BLaER1 treated with 17β-estradiol and CSF1 and Interleukin-3, amounts not matched to agents 10 nM and 100 nM (cell line): ENCODE results near the gene PRUNE1.

Experiments
- H3K27ac ChIP-seq, 11 experiments: shearing (Covaris generic); formaldehyde crosslinking; 2 replicates each; pipeline ENCODE4 v1.8.1; 2022
- H3K27me3 ChIP-seq, 11 experiments: shearing (Covaris generic); formaldehyde crosslinking; 2 replicates each; pipeline ENCODE4 v1.8.1; 2022
- H3K36me3 ChIP-seq, 11 experiments: shearing (Covaris generic); formaldehyde crosslinking; 2 replicates each; pipeline ENCODE4 v1.8.1; 2022
- H3K4me1 ChIP-seq, 10 experiments: shearing (Covaris generic); formaldehyde crosslinking; 2 replicates each; pipeline ENCODE4 v1.8.1; 2022
- H3K4me2 ChIP-seq, 11 experiments: shearing (Covaris generic); formaldehyde crosslinking; 2 replicates each; pipeline ENCODE4 v1.8.1; 2022
- H3K4me3 ChIP-seq, 10 experiments: shearing (Covaris generic); formaldehyde crosslinking; 2 replicates each; pipeline ENCODE4 v1.8.1; 2022
- H3K9ac ChIP-seq, 11 experiments: shearing (Covaris generic); formaldehyde crosslinking; 2 replicates each; pipeline ENCODE4 v1.8.1; 2022
- H3K9me3 ChIP-seq, 11 experiments: shearing (Covaris generic); formaldehyde crosslinking; replicated peaks in 1 of 11; 2 replicates each; pipeline ENCODE4 v1.8.1; 2022
- H4K20me1 ChIP-seq, 11 experiments: shearing (Covaris generic); formaldehyde crosslinking; 2 replicates each; pipeline ENCODE4 v1.8.1; 2022
- Cebpa-rat ChIP-seq, 11 experiments: shearing (Covaris generic); IDR thresholded peaks; 2 replicates each; pipeline ENCODE4 v1.8.1; 2022

PRUNE1 gene

GRCh38 chr1:150968491-150968890, 39.8 kb upstream of the PRUNE1 start:
- Histone ChIP-seq H3K4me1 (peaks cover 30 to 43% (median 36%) of the 10 kb centered on the region in 10 experiments), H4K20me1 (peaks cover 74 to 100% (median 98%) of the 10 kb centered on the region in 11 experiments), H3K4me2 (no peak overlapping the region), H3K27me3 (no peaks in the 10 kb centered on the region), H3K9me3 (no peaks in the 10 kb centered on the region), H3K4me3 (no peak overlapping the region), H3K36me3 (peaks cover 61 to 94% (median 83%) of the 10 kb centered on the region in 11 experiments), H3K27ac (no peak overlapping the region), H3K9ac (no peak overlapping the region)
- TF ChIP-seq Cebpa-rat (IDR thresholded peaks at IDR 0.05), result no peak

- H4K20me1 ChIP-seq, result peaks cover 76 to 93% (median 87%) of the 10 kb centered on the region in 11 experiments
- H3K9me3 ChIP-seq, result no peaks in the 10 kb centered on the region
- peaks cover 30 to 43% (median 36%) of the 10 kb centered on the region in 10 experiments for H3K4me1 ChIP-seq
- H3K9ac ChIP-seq, result peak overlapping the region in 2 of 11 experiments; percentile 18 to 27; a peak in 2 of 22 replicates
- H3K4me2 ChIP-seq, result peak overlapping the region in 4 of 11 experiments; percentile 98 to 100 (median 98); a peak in 7 of 22 replicates
- H3K27me3 ChIP-seq, result no peaks in the 10 kb centered on the region
- H3K27ac ChIP-seq, result no peak overlapping the region
- peaks cover 50 to 83% (median 72%) of the 10 kb centered on the region in 11 experiments for H3K36me3 ChIP-seq
- no peak overlapping the region for H3K4me3 ChIP-seq
- no peak for TF ChIP-seq Cebpa-rat (IDR thresholded peaks at IDR 0.05)
These were observed 38.6 kb upstream of the PRUNE1 start for GRCh38 chr1:150969626-150970025.

DNA sequence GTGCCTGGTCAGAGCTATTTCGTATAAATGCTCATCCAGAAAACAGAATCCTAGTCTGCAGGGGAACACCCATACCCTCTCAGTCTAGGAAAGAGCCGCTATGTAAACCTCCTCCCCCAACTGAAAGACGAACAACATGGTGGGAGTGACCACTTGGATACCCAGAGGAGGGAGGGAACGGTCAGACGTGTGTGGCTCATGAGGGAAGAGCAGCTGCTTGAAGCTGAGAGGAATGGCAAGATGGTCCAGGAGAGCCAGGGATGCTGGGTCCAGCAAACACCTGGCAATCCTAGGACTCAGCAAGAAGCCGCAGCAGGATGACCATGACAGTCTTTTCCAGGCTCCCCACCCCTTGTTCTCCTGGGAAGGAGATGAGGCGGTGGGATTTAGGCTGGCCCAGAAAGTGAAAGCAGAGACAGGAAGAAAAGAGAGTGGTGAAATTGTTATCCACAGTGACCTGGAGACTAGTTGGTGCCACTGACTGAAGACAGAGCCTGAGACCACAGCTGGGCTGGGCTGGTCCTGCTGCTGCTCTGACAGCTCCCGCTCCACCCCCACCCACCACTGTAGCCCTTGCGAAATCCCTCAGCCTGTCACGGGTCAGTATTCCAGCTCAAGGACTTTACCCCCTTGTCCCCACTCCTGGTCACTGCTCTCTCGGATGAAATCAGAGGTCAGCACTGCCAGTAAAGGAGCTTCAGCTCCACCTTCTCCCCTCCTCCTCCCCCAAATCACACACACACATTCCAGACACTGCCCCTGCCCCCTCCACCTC, 37.3 kb upstream of the PRUNE1 start:
- peak overlapping the region in 7 of 10 experiments; percentile 79 to 94 (median 89); a peak in 8 of 20 replicates for H3K4me3 ChIP-seq
- no peaks in the 10 kb centered on the region for H3K9me3 ChIP-seq
- H3K9ac ChIP-seq, result peak overlapping the region in 10 of 11 experiments; percentile 7 to 100 (median 98); a peak in 15 of 22 replicates
- peaks cover 40 to 53% (median 45%) of the 10 kb centered on the region in 10 experiments for H3K4me1 ChIP-seq
- TF ChIP-seq Cebpa-rat (IDR thresholded peaks at IDR 0.05), result no peak
- H3K36me3 ChIP-seq, result peaks cover 36 to 69% (median 58%) of the 10 kb centered on the region in 11 experiments
- no peaks in the 10 kb centered on the region for H3K27me3 ChIP-seq
- H3K4me2 ChIP-seq, result peak overlapping the region; percentile 94 to 100 (median 98); a peak in 21 of 22 replicates
- peak overlapping the region in 8 of 11 experiments; percentile 3 to 99 (median 66); a peak in 10 of 22 replicates for H3K27ac ChIP-seq
- H4K20me1 ChIP-seq, result peaks cover 67 to 79% (median 77%) of the 10 kb centered on the region in 11 experiments

DNA sequence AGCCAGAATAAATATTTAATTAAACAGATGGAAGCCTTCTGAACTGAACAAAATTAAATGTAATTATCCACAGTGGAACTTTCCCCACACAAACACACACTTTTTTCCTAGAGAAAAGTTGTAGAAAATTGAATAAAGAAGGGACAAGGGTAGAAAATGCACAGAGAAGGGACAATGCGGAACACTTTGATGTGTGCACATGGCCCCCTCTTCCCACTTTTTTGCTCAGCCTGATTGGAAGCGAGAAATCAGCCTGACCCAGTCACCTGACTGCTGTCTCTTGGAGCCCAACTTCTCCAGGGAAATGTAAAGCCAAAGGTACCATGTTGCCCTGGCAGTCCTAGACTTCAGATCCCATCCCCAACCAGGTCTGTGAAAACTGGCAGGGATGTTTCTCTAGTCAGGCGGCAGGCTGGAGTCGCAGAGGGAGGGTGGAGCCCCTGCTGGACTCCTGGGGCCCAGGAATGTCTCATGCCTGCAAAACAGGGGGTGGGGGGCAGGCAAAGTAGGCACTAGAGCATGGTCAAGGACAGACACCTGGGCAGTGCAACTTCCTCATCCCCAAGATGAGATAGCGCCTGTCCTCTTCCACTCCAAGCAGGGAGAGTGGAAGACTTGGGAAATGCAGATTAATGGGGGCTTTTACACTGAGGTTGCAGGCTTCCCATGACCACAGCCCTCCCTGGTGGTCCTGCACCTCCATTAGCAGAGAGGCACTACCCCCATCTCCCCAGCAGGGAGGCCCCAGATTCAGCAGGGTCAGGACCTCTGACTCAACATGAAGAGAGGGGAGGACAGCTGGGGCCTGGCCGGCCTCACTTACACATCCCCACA, 36.4 kb upstream of the PRUNE1 start:
- H3K27ac ChIP-seq, result peak overlapping the region in 9 of 11 experiments; percentile 16 to 99 (median 97); a peak in 14 of 22 replicates
- H3K4me3 ChIP-seq, result peak overlapping the region in 9 of 10 experiments; percentile 79 to 96 (median 89); a peak in 17 of 20 replicates
- no peaks in the 10 kb centered on the region for H3K27me3 ChIP-seq
- peak overlapping the region; percentile 95 to 100 (median 98); a peak in 21 of 22 replicates for H3K9ac ChIP-seq
- H4K20me1 ChIP-seq, result peaks cover 64 to 71% (median 69%) of the 10 kb centered on the region in 11 experiments
- H3K9me3 ChIP-seq, result no peaks in the 10 kb centered on the region
- peaks cover 48 to 61% (median 53%) of the 10 kb centered on the region in 10 experiments for H3K4me1 ChIP-seq
- peaks cover 28 to 61% (median 50%) of the 10 kb centered on the region in 11 experiments for H3K36me3 ChIP-seq
- no peak for TF ChIP-seq Cebpa-rat (IDR thresholded peaks at IDR 0.05)
- peak overlapping the region; percentile 94 to 100 (median 98) for H3K4me2 ChIP-seq

DNA sequence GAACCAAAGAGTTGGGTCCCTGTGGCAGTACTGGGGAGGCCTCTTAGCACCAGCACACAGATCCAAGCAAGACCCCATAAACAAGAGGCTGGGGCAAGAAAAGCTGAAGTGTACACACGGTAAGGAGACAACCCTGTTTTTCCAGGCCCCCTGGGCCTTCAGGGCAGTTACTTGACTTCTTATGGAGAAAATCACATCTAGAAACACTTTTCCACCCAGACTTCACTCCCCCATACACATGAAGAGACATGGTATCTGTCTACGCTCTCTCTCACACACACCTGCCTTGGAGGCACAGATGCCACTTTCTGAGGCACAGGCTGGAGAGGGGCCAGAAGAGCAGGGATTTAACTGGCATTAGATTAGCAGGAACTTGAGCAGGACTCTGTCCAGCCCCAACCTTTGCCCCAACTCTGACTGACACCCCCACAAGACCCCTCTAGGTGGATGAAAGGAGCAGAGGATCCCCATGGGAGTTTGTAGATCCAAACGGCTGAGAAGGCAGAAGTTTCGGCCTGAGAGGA, 35.8 kb upstream of the PRUNE1 start:
- Histone ChIP-seq H4K20me1 (peaks cover 58 to 64% (median 62%) of the 10 kb centered on the region in 11 experiments), H3K27ac (peak overlapping the region; percentile 5 to 99 (median 97); a peak in 16 of 22 replicates), H3K27me3 (no peaks in the 10 kb centered on the region), H3K9me3 (no peaks in the 10 kb centered on the region), H3K36me3 (peaks cover 22 to 54% (median 43%) of the 10 kb centered on the region in 11 experiments), H3K4me1 (peaks cover 54 to 68% (median 60%) of the 10 kb centered on the region in 10 experiments), H3K9ac (peak overlapping the region; percentile 95 to 100 (median 98)), H3K4me2 (peak overlapping the region; percentile 94 to 100 (median 98)), H3K4me3 (peak overlapping the region; percentile 79 to 96 (median 89))
- no peak for TF ChIP-seq Cebpa-rat (IDR thresholded peaks at IDR 0.05)

- peak overlapping the region; percentile 93 to 99 (median 97) for H3K27ac ChIP-seq
- H4K20me1 ChIP-seq, result peaks cover 49 to 56% (median 53%) of the 10 kb centered on the region in 11 experiments
- H3K4me3 ChIP-seq, result peak overlapping the region; percentile 79 to 96 (median 89)
- peak overlapping the region; percentile 95 to 100 (median 98) for H3K9ac ChIP-seq
- H3K36me3 ChIP-seq, result peaks cover 13 to 46% (median 34%) of the 10 kb centered on the region in 11 experiments
- TF ChIP-seq Cebpa-rat (IDR thresholded peaks at IDR 0.05), result no peak
- no peaks in the 10 kb centered on the region for H3K9me3 ChIP-seq
- peaks cover 63 to 77% (median 69%) of the 10 kb centered on the region in 10 experiments for H3K4me1 ChIP-seq
- H3K4me2 ChIP-seq, result peak overlapping the region; percentile 94 to 100 (median 98)
- H3K27me3 ChIP-seq, result no peaks in the 10 kb centered on the region
These were observed 34.9 kb upstream of the PRUNE1 start for GRCh38 chr1:150973258-150973835.

DNA sequence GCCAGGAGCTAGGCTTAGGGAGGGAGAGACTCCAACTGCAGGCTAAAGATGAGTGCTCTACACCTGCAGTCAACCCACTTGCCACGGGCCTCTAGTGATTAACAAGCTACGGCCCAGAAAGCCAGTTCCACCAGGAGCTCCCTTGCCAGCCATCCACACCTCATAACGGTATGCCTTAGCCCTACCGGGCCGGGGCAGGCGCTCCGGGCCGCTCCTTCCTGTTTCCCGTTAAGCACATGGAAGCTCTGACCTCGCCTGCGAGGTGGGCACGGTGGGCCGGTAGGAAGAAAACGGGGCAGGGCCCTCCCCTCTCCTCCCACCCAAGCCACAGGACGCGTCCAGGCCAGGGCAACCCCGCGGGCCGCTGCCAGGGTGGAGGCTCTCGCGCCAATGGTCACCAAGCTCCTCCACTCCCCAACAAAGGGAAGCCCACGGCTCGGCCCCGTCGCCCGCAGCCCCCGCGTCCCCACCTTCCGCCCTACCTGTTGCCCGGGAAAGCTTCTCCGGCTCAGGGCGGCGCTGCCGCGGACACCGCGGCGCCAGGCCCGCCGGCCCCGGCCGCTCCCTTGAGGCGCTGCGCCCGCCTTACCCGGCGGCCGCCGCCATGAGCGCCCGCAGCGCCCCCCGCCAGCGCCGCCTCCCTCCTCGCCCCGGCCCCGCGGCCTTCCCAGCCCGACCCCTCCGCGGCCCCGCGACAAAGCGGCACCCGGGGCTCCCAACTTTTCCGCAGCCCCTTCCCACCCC, 34.2 kb upstream of the PRUNE1 start:
- Histone ChIP-seq H3K27ac (peak overlapping the region; percentile 93 to 99 (median 97)), H3K9me3 (no peaks in the 10 kb centered on the region), H3K4me3 (peak overlapping the region; percentile 79 to 96 (median 89)), H4K20me1 (peaks cover 43 to 49% (median 46%) of the 10 kb centered on the region in 11 experiments), H3K27me3 (no peaks in the 10 kb centered on the region), H3K9ac (peak overlapping the region; percentile 95 to 100 (median 98)), H3K4me1 (peaks cover 68 to 83% (median 75%) of the 10 kb centered on the region in 10 experiments), H3K4me2 (peak overlapping the region; percentile 94 to 100 (median 98)), H3K36me3 (peaks cover 6 to 39% (median 28%) of the 10 kb centered on the region in 11 experiments; a peak in 21 of 22 replicates)
- no peak for TF ChIP-seq Cebpa-rat (IDR thresholded peaks at IDR 0.05)
